GM12872 (cell line): ENCODE data around the gene GALNT9.

Source experiments
- CTCF ChIP-seq: IDR thresholded peaks from 3 replicates; pipeline ENCODE4 v1.5.1; 2011; ENCODE audit warnings: low read depth, mild to moderate bottlenecking, low read length, moderate library complexity; ENCODE audit not compliant: insufficient read depth

GALNT9 gene

GRCh38 chr12:132247718-132248452 is 81.5 kb downstream of the GALNT9 start:
- no peak for TF ChIP-seq CTCF

DNA sequence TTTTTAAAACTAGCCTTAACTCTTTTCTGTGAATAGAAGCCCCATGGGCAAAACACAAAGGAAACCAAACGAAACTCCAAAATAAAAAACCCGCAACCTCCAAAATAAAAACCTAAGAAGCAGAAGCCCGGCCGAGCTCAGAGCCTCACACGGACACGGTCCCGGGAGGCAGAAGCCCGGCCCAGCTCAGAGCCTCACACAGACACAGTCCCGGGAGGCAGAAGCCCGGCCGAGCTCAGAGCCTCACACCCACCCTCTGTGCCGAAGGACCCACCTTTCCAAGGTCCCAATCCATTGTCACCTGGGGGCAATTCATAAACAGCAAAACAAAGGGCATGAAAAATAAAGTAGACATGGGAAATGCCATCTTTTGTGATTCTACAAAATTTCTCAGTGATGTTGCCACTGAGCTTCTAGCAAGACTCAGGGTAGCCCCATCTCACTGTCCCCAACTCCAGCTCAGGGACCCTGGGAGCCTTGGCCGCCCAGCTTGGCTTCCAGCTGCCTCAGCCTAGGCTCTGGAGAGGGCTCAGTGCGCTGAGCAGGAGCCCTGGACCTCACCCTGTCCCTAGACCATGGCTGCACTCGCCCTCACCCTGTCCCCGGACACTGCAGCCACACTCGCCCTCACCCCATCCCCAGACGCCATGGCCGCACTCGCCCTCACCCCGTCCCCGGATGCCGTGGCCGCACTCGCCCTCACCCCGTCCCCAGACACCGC is 82.2 kb downstream of the GALNT9 start:
- no peak for TF ChIP-seq CTCF

GRCh38 chr12:132245521-132246101 is 83.8 kb downstream of the GALNT9 start:
- no peak for TF ChIP-seq CTCF

GRCh38 chr12:132244724-132245295 is 84.6 kb downstream of the GALNT9 start:
- no peak for TF ChIP-seq CTCF

DNA sequence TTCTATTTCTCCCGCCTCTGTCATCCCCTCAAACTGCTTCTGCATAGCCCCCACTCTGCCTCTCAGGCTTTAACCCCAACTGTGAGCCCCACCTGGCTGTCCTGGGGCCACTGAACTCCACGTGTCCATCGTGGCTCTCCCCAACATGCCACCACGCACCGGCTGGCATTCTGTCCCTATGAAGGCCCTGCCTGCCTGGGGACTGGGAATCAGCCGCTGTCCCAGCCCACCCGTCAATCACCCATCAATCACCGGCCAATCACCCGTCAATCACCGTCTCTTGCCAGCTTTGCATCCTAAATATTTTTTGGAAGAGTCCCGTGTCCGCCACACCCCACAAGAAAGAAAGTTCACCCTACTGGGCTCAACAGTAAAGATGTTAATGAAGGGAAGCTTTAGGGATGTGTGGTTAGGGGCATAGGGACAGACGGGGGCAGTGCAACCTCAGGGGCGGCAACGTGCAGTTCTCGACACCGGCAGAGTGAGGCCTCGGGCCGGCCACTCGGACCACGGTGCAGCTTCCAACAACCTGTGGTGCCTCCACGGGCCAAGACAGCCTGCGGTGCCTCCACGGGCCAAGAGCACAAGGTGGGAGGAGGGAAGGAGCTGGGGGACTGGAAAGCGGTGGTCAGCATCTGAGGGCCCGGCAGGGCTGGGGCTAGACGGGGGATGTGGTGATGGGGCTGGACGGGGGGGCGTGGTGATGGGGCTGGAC is 85.6 kb downstream of the GALNT9 start:
- TF ChIP-seq CTCF, result no peak

- TF ChIP-seq CTCF, result no peak
Measured at GRCh38 chr12:132239796-132240668, 89.4 kb downstream of the GALNT9 start.
